Osteocyte (in vitro differentiated cells): ENCODE results near the gene FH. TPM values are rescaled to one million over a fixed set of nuclear protein-coding genes. Genes with fewer than 3 reads are reported as not detected.

Experiments
- DNase-seq: peaks from one replicate; pipeline ENCODE4 v3.0.0; 2021; ENCODE audit warnings: mixed read lengths; ENCODE audit not compliant: unreplicated experiment; ENCODE audit errors: extremely low spot score
- H3K27ac Mint-ChIP-seq: one replicate; pipeline ENCODE4 v1.8.0; 2021; ENCODE audit warnings: mild to moderate bottlenecking, mixed read lengths; ENCODE audit not compliant: unreplicated experiment
- H3K27me3 Mint-ChIP-seq: one replicate; pipeline ENCODE4 v1.8.0; 2021; ENCODE audit warnings: mixed read lengths; ENCODE audit not compliant: unreplicated experiment
- H3K36me3 Mint-ChIP-seq: one replicate; pipeline ENCODE4 v1.8.0; 2021; ENCODE audit warnings: mixed read lengths; ENCODE audit not compliant: unreplicated experiment
- H3K4me1 Mint-ChIP-seq: one replicate; pipeline ENCODE4 v1.8.0; 2021; ENCODE audit warnings: mixed read lengths; ENCODE audit not compliant: unreplicated experiment
- H3K4me3 Mint-ChIP-seq: one replicate; pipeline ENCODE4 v1.8.0; 2021; ENCODE audit warnings: mild to moderate bottlenecking, moderate library complexity, mixed read lengths; ENCODE audit not compliant: unreplicated experiment
- H3K9me3 Mint-ChIP-seq: one replicate; pipeline ENCODE4 v1.8.0; 2021; ENCODE audit warnings: mixed read lengths; ENCODE audit not compliant: unreplicated experiment
- CTCF ChIP-seq: fragments of 200-600 bp; sonication (generic); IDR thresholded peaks from 2 replicates; pipeline ENCODE4 v1.5.0; 2021; ENCODE audit warnings: antibody characterized with exemption, mild to moderate bottlenecking, moderate library complexity
- total RNA-seq: library from RNA; stranded (reverse); gene quantifications from 2 replicates; pipeline ENCODE4 v1.2.1, GENCODE V29; 2021

FH gene
- total RNA-seq, 1 donor from 2014 or later: 61.1 TPM

- Mint-ChIP-seq H3K4me3 (no peak overlapping the region), H3K27me3 (peaks cover 54% of the 10 kb centered on the region), H3K9me3 (no peaks in the 10 kb centered on the region), H3K27ac (no peak overlapping the region), H3K4me1 (peaks cover 15% of the 10 kb centered on the region), H3K36me3 (no peaks in the 10 kb centered on the region)
- DNase-seq: no peak
- no peak for TF ChIP-seq CTCF
Measured at GRCh38 chr1:241532864-241533263, 13.3 kb upstream of the FH start.

- DNase-seq: no peak
- H3K9me3 Mint-ChIP-seq: no peaks in the 10 kb centered on the region
- peak within 1 kb of the TSS; percentile 70 for H3K27ac Mint-ChIP-seq
- H3K4me3 Mint-ChIP-seq: peak within 1 kb of the TSS; percentile 82
- peaks cover 15% of the 10 kb centered on the region for H3K4me1 Mint-ChIP-seq
- no peaks in the 10 kb centered on the region for H3K36me3 Mint-ChIP-seq
- H3K27me3 Mint-ChIP-seq: peaks cover 59% of the 10 kb centered on the region
- TF ChIP-seq CTCF: no peak
Measured at GRCh38 chr1:241532162-241532531, 12.6 kb upstream of the FH start, which contains the start of gene KMO. Gene KMO (plus strand): TSS chr1:241532378. CDS start chr1:241532445, 67 bp downstream.

- peak overlapping the region; percentile 70 for H3K27ac Mint-ChIP-seq
- DNase-seq: no peak
- H3K36me3 Mint-ChIP-seq: no peaks in the 10 kb centered on the region
- peak; percentile 69 for TF ChIP-seq CTCF
- peak overlapping the region; percentile 82 for H3K4me3 Mint-ChIP-seq
- peaks cover 15% of the 10 kb centered on the region for H3K4me1 Mint-ChIP-seq
- no peaks in the 10 kb centered on the region for H3K9me3 Mint-ChIP-seq
- H3K27me3 Mint-ChIP-seq: peaks cover 55% of the 10 kb centered on the region
Measured at GRCh38 chr1:241531195-241532161, 11.9 kb upstream of the FH start.

GRCh38 chr1:241527146-241527545, 7.6 kb upstream of the FH start:
- peaks cover 59% of the 10 kb centered on the region for H3K27me3 Mint-ChIP-seq
- peaks cover 10% of the 10 kb centered on the region for H3K4me1 Mint-ChIP-seq
- no peaks in the 10 kb centered on the region for H3K9me3 Mint-ChIP-seq
- TF ChIP-seq CTCF: no peak
- H3K27ac Mint-ChIP-seq: no peak overlapping the region
- DNase-seq: no peak
- no peaks in the 10 kb centered on the region for H3K36me3 Mint-ChIP-seq
- no peak overlapping the region for H3K4me3 Mint-ChIP-seq

- no peak overlapping the region for H3K4me3 Mint-ChIP-seq
- no peak overlapping the region for H3K27ac Mint-ChIP-seq
- H3K9me3 Mint-ChIP-seq: no peaks in the 10 kb centered on the region
- H3K4me1 Mint-ChIP-seq: peaks cover 2% of the 10 kb centered on the region
- DNase-seq: no peak
- H3K36me3 Mint-ChIP-seq: no peaks in the 10 kb centered on the region
- peaks cover 70% of the 10 kb centered on the region for H3K27me3 Mint-ChIP-seq
- no peak for TF ChIP-seq CTCF
Measured at GRCh38 chr1:241525026-241525425, 5.5 kb upstream of the FH start.
